ENCODE data around the gene KRTAP4-5.
"Not testable (repeated sequence)": the region's sequence is repeated elsewhere in the genome, so short reads cannot be mapped to it uniquely, and the experiment has no call there.

The KRTAP4-5 gene

DNA sequence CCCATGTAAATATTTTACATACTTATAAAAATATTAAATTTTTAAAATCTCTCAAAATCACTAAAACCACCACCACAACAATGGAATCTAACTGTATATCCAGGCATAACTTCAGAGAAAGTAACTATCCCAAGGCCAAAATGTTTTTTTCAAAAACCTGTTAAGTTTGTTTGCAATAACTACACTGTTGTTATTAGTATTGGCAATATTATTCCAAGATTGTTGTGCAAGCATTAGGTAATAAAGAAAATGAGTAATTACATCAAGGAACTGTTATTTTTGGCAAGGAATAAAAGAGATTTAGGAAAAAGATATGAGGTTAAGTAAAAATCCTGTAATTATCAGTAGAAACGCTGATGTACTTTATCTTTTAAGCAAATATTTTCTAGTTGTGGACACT is 22.3 kb downstream of the KRTAP4-5 start:
- TF ChIP-seq FOXP2 (optimal IDR thresholded peaks at IDR 0.05; ENCODE audit: borderline replicate concordance, extremely low read depth, extremely low read length, insufficient read depth) (no peak), SIN3A (IDR thresholded peaks at IDR 0.05; ENCODE audit: borderline replicate concordance, insufficient read depth, low read length) (no peak), TAF1 (IDR thresholded peaks at IDR 0.05; ENCODE audit: borderline replicate concordance, insufficient read depth, low read length) (no peak), POLR2AphosphoS5 (IDR thresholded peaks at IDR 0.05; ENCODE audit: low read depth, low read length) (no peak)
- TF ChIP-seq, protein P1, sequence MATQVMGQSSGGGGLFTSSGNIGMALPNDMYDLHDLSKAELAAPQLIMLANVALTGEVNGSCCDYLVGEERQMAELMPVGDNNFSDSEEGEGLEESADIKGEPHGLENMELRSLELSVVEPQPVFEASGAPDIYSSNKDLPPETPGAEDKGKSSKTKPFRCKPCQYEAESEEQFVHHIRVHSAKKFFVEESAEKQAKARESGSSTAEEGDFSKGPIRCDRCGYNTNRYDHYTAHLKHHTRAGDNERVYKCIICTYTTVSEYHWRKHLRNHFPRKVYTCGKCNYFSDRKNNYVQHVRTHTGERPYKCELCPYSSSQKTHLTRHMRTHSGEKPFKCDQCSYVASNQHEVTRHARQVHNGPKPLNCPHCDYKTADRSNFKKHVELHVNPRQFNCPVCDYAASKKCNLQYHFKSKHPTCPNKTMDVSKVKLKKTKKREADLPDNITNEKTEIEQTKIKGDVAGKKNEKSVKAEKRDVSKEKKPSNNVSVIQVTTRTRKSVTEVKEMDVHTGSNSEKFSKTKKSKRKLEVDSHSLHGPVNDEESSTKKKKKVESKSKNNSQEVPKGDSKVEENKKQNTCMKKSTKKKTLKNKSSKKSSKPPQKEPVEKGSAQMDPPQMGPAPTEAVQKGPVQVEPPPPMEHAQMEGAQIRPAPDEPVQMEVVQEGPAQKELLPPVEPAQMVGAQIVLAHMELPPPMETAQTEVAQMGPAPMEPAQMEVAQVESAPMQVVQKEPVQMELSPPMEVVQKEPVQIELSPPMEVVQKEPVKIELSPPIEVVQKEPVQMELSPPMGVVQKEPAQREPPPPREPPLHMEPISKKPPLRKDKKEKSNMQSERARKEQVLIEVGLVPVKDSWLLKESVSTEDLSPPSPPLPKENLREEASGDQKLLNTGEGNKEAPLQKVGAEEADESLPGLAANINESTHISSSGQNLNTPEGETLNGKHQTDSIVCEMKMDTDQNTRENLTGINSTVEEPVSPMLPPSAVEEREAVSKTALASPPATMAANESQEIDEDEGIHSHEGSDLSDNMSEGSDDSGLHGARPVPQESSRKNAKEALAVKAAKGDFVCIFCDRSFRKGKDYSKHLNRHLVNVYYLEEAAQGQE (IDR thresholded peaks at IDR 0.05; ENCODE audit: insufficient read depth in 1 of 2, low read depth in 2 of 2, low read length in 2 of 2), result no peak

DNA sequence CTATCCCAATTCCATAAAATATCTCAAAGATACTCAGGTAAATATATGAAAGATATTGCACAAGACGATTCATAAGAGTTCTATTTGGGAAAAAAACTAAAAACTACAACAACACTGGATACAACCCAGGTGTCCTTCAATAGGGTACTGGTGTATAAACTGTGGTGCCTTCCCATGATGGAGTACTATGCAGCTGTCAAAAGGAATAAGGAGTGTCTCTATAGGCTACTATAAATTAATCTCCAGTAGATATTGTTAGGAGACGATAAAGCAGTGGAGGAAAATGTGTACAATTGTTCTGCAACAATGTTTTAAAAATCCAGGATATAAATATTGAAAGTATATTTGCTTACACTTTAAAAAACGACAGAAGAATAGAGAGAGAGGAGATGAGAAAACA is 23.2 kb downstream of the KRTAP4-5 start:
- TF ChIP-seq TAF1 (IDR thresholded peaks at IDR 0.05; ENCODE audit: borderline replicate concordance, insufficient read depth, low read length) (no peak), SIN3A (IDR thresholded peaks at IDR 0.05; ENCODE audit: borderline replicate concordance, insufficient read depth, low read length) (no peak), POLR2AphosphoS5 (IDR thresholded peaks at IDR 0.05; ENCODE audit: low read depth, low read length) (no peak), FOXP2 (optimal IDR thresholded peaks at IDR 0.05; ENCODE audit: borderline replicate concordance, extremely low read depth, extremely low read length, insufficient read depth) (no peak)
- TF ChIP-seq, protein P1 (IDR thresholded peaks at IDR 0.05; ENCODE audit: insufficient read depth in 1 of 2, low read depth in 2 of 2, low read length in 2 of 2), result no peak

DNA sequence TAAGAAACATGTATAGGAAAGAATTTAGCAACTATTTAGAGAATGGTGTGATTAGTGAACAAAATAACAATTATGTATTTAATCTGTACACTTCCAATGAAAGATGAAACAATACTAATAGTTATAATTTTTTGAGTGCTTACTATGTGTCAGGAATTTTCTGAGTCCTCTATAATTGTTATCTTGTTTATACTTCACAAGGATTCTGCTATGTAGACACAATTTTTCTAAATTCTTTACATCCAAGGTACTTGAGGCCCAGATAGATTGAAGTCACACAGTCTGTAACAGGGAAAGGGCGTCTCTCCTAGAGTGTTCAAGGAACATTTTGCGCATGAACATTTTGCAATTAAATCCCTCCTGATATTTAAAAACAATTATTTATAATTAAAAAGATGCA is 24.6 kb downstream of the KRTAP4-5 start:
- TF ChIP-seq SIN3A (IDR thresholded peaks at IDR 0.05; ENCODE audit: borderline replicate concordance, insufficient read depth, low read length) (no peak), POLR2AphosphoS5 (IDR thresholded peaks at IDR 0.05; ENCODE audit: low read depth, low read length) (no peak), TAF1 (IDR thresholded peaks at IDR 0.05; ENCODE audit: borderline replicate concordance, insufficient read depth, low read length) (no peak), FOXP2 (optimal IDR thresholded peaks at IDR 0.05; ENCODE audit: borderline replicate concordance, extremely low read depth, extremely low read length, insufficient read depth) (no peak)
- TF ChIP-seq, protein P1 (IDR thresholded peaks at IDR 0.05; ENCODE audit: insufficient read depth in 1 of 2, low read depth in 2 of 2, low read length in 2 of 2), result no peak

DNA sequence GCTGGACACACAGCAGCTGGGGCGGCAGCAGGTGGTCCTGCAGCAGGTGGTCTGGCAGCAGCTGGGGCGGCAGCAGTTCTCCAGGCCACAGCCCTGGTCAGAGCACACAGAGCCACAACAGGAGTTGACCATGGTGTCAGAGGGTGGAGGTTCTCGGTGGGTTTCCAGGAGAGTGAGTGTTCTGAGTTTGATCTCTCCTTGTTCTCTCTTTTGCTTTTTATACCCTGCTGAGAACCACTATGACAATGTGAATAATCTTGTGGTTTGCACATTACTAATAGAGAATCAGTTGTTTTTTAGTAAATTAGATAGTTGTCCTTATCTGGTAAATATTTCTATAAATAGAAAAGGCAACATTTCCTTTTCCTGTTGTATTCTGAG is 25.6 kb downstream of the KRTAP4-5 start, which contains the start of gene KRTAP4-12:
Gene KRTAP4-12, minus strand, starts transcription at position 192 of the 381 bp plus-strand sequence. Its CDS starts 60 bp downstream, at position 132.
- not testable (repeated sequence) for TF ChIP-seq TAF1 (IDR thresholded peaks at IDR 0.05; ENCODE audit: borderline replicate concordance, insufficient read depth, low read length); POLR2AphosphoS5 (IDR thresholded peaks at IDR 0.05; ENCODE audit: low read depth, low read length); FOXP2 (optimal IDR thresholded peaks at IDR 0.05; ENCODE audit: borderline replicate concordance, extremely low read depth, extremely low read length, insufficient read depth)

DNA sequence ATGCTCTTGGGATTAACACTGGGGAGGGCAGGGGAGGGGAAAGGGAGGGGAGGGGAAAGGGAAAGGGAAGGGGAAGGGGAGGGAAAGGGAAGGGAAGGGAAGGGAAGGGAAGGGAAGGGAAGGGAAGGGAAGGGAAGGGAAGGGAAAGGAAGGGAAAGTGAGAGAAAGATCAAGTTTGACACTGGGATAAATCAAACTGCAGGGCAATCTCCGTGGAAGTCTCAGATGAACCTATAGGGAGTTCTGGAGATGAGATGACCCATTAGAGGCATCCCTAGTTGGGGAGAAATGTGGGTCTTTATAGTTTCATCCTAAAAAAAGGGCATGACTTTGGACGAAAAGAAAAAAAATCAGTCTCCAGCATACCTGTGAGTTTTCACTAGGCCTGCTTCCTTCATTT is 27.9 kb downstream of the KRTAP4-5 start:
- TF ChIP-seq POLR2AphosphoS5 (IDR thresholded peaks at IDR 0.05; ENCODE audit: low read depth, low read length), result no peak
- TF ChIP-seq, protein P1 (IDR thresholded peaks at IDR 0.05; ENCODE audit: insufficient read depth in 1 of 2, low read depth in 2 of 2, low read length in 2 of 2), result no peak

Measured in PFSK-1 (cell line).